DOHH2 (cell line): Measurements from ENCODE around the gene GOLGA6C.

ENCODE experiments used
- H3F3A ChIP-seq: fragments of 200-600 bp; sonication (generic), shearing (Covaris generic); 2 replicates; pipeline ENCODE4 v1.6.0; 2016; ENCODE audit warnings: antibody characterized with exemption, mild to moderate bottlenecking; ENCODE audit not compliant: control insufficient read depth, insufficient read depth
- H3K27ac ChIP-seq: fragments of 200-600 bp; sonication (generic); 2 replicates; pipeline ENCODE4 v1.5.1; 2014; ENCODE audit warnings: low read depth, mild to moderate bottlenecking, low read length, moderate library complexity
- H3K27me3 ChIP-seq: fragments of 200-600 bp; sonication (generic); 2 replicates; pipeline ENCODE4 v1.6.1; 2014; ENCODE audit warnings: mild to moderate bottlenecking, low read length, mixed read lengths; ENCODE audit not compliant: control insufficient read depth
- H3K36me3 ChIP-seq: fragments of 200-600 bp; sonication (generic); 2 replicates; pipeline ENCODE4 v1.6.1; 2014; ENCODE audit warnings: mild to moderate bottlenecking, low read length, moderate library complexity, mixed read lengths; ENCODE audit not compliant: control insufficient read depth
- H3K4me1 ChIP-seq: fragments of 200-600 bp; sonication (generic); 2 replicates; pipeline ENCODE4 v1.6.1; 2014; ENCODE audit warnings: mild to moderate bottlenecking, low read length, mixed read lengths; ENCODE audit not compliant: control insufficient read depth
- H3K4me2 ChIP-seq: fragments of 200-600 bp; sonication (generic); 2 replicates; pipeline ENCODE4 v1.6.0; 2014; ENCODE audit warnings: mild to moderate bottlenecking, low read length, moderate library complexity
- H3K4me3 ChIP-seq: fragments of 200-600 bp; sonication (generic); 2 replicates; pipeline ENCODE4 v1.5.1; 2014; ENCODE audit warnings: mild to moderate bottlenecking, low read length, mixed read lengths
- H3K79me2 ChIP-seq: fragments of 200-600 bp; sonication (generic); 2 replicates; pipeline ENCODE4 v1.6.1; 2014; ENCODE audit warnings: mild to moderate bottlenecking, low read length, mixed read lengths; ENCODE audit not compliant: control insufficient read depth
- H3K9me2 ChIP-seq: fragments of 200-600 bp; sonication (generic); replicated peaks from 2 replicates; pipeline ENCODE4 v1.6.1; 2014; ENCODE audit warnings: mild to moderate bottlenecking, low read length, mixed read lengths; ENCODE audit not compliant: control insufficient read depth
- H3K9me3 ChIP-seq: fragments of 200-600 bp; sonication (generic); 2 replicates; pipeline ENCODE4 v1.6.1; 2014; ENCODE audit warnings: antibody characterized with exemption, low read length, mixed read lengths; ENCODE audit not compliant: control insufficient read depth, insufficient read depth
- H4K20me1 ChIP-seq: fragments of 200-600 bp; sonication (generic); 2 replicates; pipeline ENCODE4 v1.6.0; 2014; ENCODE audit warnings: low read depth, mild to moderate bottlenecking, antibody characterized with exemption, low read length, moderate library complexity; ENCODE audit not compliant: control insufficient read depth, insufficient read depth
- CTCF ChIP-seq: fragments of 200-600 bp; sonication (generic); IDR thresholded peaks from one replicate; pipeline ENCODE4 v1.5.1; 2014; ENCODE audit warnings: antibody characterized with exemption, mild to moderate bottlenecking, low read depth, low read length; ENCODE audit not compliant: poor library complexity, severe bottlenecking
- EZH2phosphoT487 ChIP-seq: fragments of 200-600 bp; sonication (generic); IDR thresholded peaks from 2 replicates; pipeline ENCODE4 v1.6.1; 2017; ENCODE audit warnings: borderline replicate concordance, mild to moderate bottlenecking, antibody characterized with exemption, low read length, moderate library complexity, mixed read lengths

GOLGA6C gene

GRCh38 chr15:75213768-75214221, 44.3 kb upstream of the GOLGA6C start:
- H3K79me2 ChIP-seq: peaks cover 32% of the 10 kb centered on the region
- no peaks in the 10 kb centered on the region for H3K27me3 ChIP-seq
- H3K4me1 ChIP-seq: peaks cover under 1% of the 10 kb centered on the region; the same call in 1 of the 2 replicates
- H3K9me2 ChIP-seq: no peaks in the 10 kb centered on the region
- no peaks in the 10 kb centered on the region for H3F3A ChIP-seq
- H3K4me2 ChIP-seq: no peak overlapping the region
- TF ChIP-seq CTCF (no peak), EZH2phosphoT487 (no peak)
- H3K36me3 ChIP-seq: peaks cover 47% of the 10 kb centered on the region
- H3K4me3 ChIP-seq: no peak overlapping the region
- peaks cover 14% of the 10 kb centered on the region for H4K20me1 ChIP-seq
- no peaks in the 10 kb centered on the region for H3K9me3 ChIP-seq
- no peak overlapping the region for H3K27ac ChIP-seq

GRCh38 chr15:75214293-75215096, 43.6 kb upstream of the GOLGA6C start:
- no peak for TF ChIP-seq CTCF
- no peak for TF ChIP-seq EZH2phosphoT487
- Histone ChIP-seq H3K27ac (no peak overlapping the region), H3K9me2 (no peaks in the 10 kb centered on the region), H3K27me3 (no peaks in the 10 kb centered on the region), H3K79me2 (peaks cover 25% of the 10 kb centered on the region), H3K36me3 (peaks cover 40% of the 10 kb centered on the region), H3K9me3 (no peaks in the 10 kb centered on the region), H3K4me3 (no peak overlapping the region), H4K20me1 (peaks cover 11% of the 10 kb centered on the region), H3K4me2 (no peak overlapping the region), H3F3A (no peaks in the 10 kb centered on the region), H3K4me1 (peaks cover 7% of the 10 kb centered on the region)

- H3K4me2 ChIP-seq: no peak overlapping the region
- H3K27ac ChIP-seq: no peak overlapping the region
- H3K79me2 ChIP-seq: peaks cover 16% of the 10 kb centered on the region
- no peaks in the 10 kb centered on the region for H3K27me3 ChIP-seq
- no peaks in the 10 kb centered on the region for H3K9me3 ChIP-seq
- TF ChIP-seq EZH2phosphoT487 (no peak), CTCF (no peak)
- no peaks in the 10 kb centered on the region for H3F3A ChIP-seq
- H3K4me1 ChIP-seq: peaks cover 13% of the 10 kb centered on the region
- peaks cover 31% of the 10 kb centered on the region for H3K36me3 ChIP-seq
- no peaks in the 10 kb centered on the region for H3K9me2 ChIP-seq
- H4K20me1 ChIP-seq: peaks cover 7% of the 10 kb centered on the region; the same call in 1 of the 2 replicates
- no peak overlapping the region for H3K4me3 ChIP-seq
Observed at GRCh38 chr15:75215107-75216004, 42.8 kb upstream of the GOLGA6C start.
